Heart left ventricle (tissue), 16 donors: Measurements from ENCODE around the gene ZNF223. TPM values are rescaled to one million over a fixed set of nuclear protein-coding genes. Genes with fewer than 3 reads are reported as not detected.

Experiments used
- ATAC-seq, 4 donors: fragments of 200-7000 bp; cut with Tn5 transposase; one replicate each; pipeline ENCODE4 v1.9.1; 2020 to 2022; ENCODE audit warnings: moderate library complexity in 4 of 4, mild to moderate bottlenecking in 3 of 4, moderate number of reproducible peaks in 1 of 4
- DNase-seq, 5 donors: peaks; one replicate each; pipeline ENCODE4 v3.0.0-alpha.2; 2020
- H3K27ac ChIP-seq, 12 donors: fragments of 200-600 bp; sonication (generic) in 4 of 12; one replicate each; pipeline versions ENCODE4 v1.5.0 to v1.8.0; 2016 to 2022; ENCODE audit warnings: mild to moderate bottlenecking in 2 of 12
- H3K27me3 ChIP-seq, 9 donors: fragments of 200-600 bp; sonication (generic) in 2 of 9; one replicate each; pipeline versions ENCODE4 v1.5.1 to v1.8.0; 2016 to 2022; ENCODE audit warnings: mild to moderate bottlenecking in 3 of 9
- H3K36me3 ChIP-seq, 9 donors: fragments of 200-600 bp; sonication (generic) in 2 of 9; one replicate each; pipeline versions ENCODE4 v1.5.0 to v1.8.0; 2018 to 2022; ENCODE audit warnings: mild to moderate bottlenecking in 2 of 9
- H3K4me1 ChIP-seq, 12 donors: fragments of 200-600 bp; sonication (generic) in 4 of 12; one replicate each; pipeline versions ENCODE4 v1.5.0 to v1.8.0; 2016 to 2022; ENCODE audit warnings: mild to moderate bottlenecking in 3 of 12
- H3K4me3 ChIP-seq, 12 donors: fragments of 200-600 bp; sonication (generic) in 4 of 12; one replicate each; pipeline versions ENCODE4 v1.5.0 to v1.8.0; 2017 to 2022; ENCODE audit warnings: mild to moderate bottlenecking in 9 of 12, moderate library complexity in 4 of 12
- H3K9me3 ChIP-seq, 12 donors: fragments of 200-600 bp; sonication (generic) in 4 of 12; one replicate each; pipeline versions ENCODE4 v1.5.0 to v1.8.0; 2016 to 2022; ENCODE audit warnings: mild to moderate bottlenecking in 1 of 12
- POLR2A ChIP-seq, 2 donors: fragments of 450-650 bp; IDR thresholded peaks; one replicate each; pipeline ENCODE4 v1.6.1; 2017; ENCODE audit warnings: antibody characterized with exemption in 2 of 2, mild to moderate bottlenecking in 2 of 2, moderate library complexity in 2 of 2
- WGBS, 4 donors: extraction: QIAGEN DNeasy Blood & Tissue Kit in 2 of 4; methylation state at CpG; one replicate each; pipeline versions ENCODE4 v1.1.5 to v1.1.7; 2013 to 2018; 5-methylcytosine and 5-hydroxymethylcytosine counted together
- intact Hi-C, 10 donors: fragments of 100-400 bp; cut with DNase I; formaldehyde crosslinking; loops; one replicate each; pipeline versions ENCODE4 v1.11.1 to v1.14.2; 2022
- polyA plus RNA-seq, 2 donors: library from polyadenylated mRNA; stranded (reverse); fragments of 200-250 nt; gene quantifications; one replicate each; pipeline ENCODE4 v1.2.3, GENCODE V29; 2013
- total RNA-seq, 9 donors: library from RNA; depleted of rRNA in 2 of 9; stranded (reverse); fragments of >200 nt in 2 of 9; fragmentation: NEBNext Ultra II Directional in 3 of 9; extraction: Animal tissue kit (Norgen Biotek cat#: 25700) in 3 of 9; gene quantifications; one replicate each; pipeline versions ENCODE4 v1.1.0 to v1.2.4, GENCODE V29; 2016 to 2023
- TF ChIP-seq, protein P1 (sequence below), 12 donors: fragments of 200-600 bp; sonication (generic) in 4 of 12; IDR thresholded peaks; one replicate each; pipeline versions ENCODE4 v1.5.0 to v1.8.0; 2018 to 2022; ENCODE audit warnings: antibody characterized with exemption in 12 of 12, mild to moderate bottlenecking in 5 of 12
- donor health status: ischemic (EF 13 %, LVEDD 7.1; RV severe dilation, severe dysfunction).
- donor health status: healthy with polysubstance abuse.
- donor health status: DM: no; HTN: yes; CAD: no.
- donor health status: DM: no; HTN: no; CAD: no.
- donor health status: ischemic (EF 25% LVEDD 6.9; RV normal size, moderate dysfunction).
- donor health status: ischemic (EF 25% LVEDD 5.7; RV mildly dilated, moderate dysfunction).
- donor health status: healthy.
- donor health status: DM: yes; HTN: yes; CAD: no.
- donor health status: ischemic (EF 35%, LVEDD 5.7; RV mildly dilated, moderate dysfunction).
- donor health status: nonischemic (EF 11% LVEDD 7.7; RV severe dilation, severe dysfunction).
- donor health status: DM: yes; HTN: yes; CAD: no.
- donor health status: PGD.
- donor health status: ischemic (EF 29% LVEDD 5.4; RV normal size, mild dysfunction).
- donor health status: nonischemic (EF 23%, LVEDD 6.1; RV moderate dilation, normal function).

The ZNF223 gene
- total and polyA plus RNA-seq, 11 donors: 1.7 to 5.1 (median 3.2) TPM

DNA sequence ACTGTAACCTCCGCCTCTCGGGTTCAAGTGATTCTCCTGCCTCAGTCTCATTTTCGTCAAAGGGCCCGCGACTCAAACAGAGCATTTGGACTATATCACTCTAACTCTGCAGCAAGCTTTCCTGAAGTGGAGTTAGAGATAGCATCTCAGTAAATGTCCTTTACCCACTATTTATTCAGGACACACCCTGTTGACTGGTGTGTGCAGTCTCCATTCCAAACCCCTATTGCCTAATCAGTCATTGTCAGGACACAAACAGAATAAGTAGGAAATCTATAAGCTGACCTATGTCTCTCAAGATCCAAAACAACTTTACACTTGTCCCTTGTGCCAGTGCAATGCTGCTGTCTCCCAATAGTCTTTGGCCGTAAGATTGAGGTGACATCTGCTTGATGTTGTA is 25.2 kb upstream of the ZNF223 start:
- Histone ChIP-seq H3K27me3 (no peaks in the 10 kb centered on the region), H3K9me3 (peaks cover 0 to 48% (median 33%) of the 10 kb centered on the region in 12 donors), H3K4me3 (no peak overlapping the region), H3K4me1 (peaks cover 0 to 9% (median 4%) of the 10 kb centered on the region in 12 donors), H3K36me3 (peaks cover 2 to 51% (median 50%) of the 10 kb centered on the region in 9 donors), H3K27ac (no peak overlapping the region)
- ATAC-seq (no peak), DNase-seq (no peak)
- TF ChIP-seq, protein P1, sequence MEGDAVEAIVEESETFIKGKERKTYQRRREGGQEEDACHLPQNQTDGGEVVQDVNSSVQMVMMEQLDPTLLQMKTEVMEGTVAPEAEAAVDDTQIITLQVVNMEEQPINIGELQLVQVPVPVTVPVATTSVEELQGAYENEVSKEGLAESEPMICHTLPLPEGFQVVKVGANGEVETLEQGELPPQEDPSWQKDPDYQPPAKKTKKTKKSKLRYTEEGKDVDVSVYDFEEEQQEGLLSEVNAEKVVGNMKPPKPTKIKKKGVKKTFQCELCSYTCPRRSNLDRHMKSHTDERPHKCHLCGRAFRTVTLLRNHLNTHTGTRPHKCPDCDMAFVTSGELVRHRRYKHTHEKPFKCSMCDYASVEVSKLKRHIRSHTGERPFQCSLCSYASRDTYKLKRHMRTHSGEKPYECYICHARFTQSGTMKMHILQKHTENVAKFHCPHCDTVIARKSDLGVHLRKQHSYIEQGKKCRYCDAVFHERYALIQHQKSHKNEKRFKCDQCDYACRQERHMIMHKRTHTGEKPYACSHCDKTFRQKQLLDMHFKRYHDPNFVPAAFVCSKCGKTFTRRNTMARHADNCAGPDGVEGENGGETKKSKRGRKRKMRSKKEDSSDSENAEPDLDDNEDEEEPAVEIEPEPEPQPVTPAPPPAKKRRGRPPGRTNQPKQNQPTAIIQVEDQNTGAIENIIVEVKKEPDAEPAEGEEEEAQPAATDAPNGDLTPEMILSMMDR (IDR thresholded peaks at IDR 0.05): no peak
- TF ChIP-seq POLR2A (IDR thresholded peaks at IDR 0.05): no peak
- 95 to 99% (median 97%) methylated on average over 6 of the region's 6 CpGs for WGBS, 4 donors
- intact Hi-C loops: no loop called here

DNA sequence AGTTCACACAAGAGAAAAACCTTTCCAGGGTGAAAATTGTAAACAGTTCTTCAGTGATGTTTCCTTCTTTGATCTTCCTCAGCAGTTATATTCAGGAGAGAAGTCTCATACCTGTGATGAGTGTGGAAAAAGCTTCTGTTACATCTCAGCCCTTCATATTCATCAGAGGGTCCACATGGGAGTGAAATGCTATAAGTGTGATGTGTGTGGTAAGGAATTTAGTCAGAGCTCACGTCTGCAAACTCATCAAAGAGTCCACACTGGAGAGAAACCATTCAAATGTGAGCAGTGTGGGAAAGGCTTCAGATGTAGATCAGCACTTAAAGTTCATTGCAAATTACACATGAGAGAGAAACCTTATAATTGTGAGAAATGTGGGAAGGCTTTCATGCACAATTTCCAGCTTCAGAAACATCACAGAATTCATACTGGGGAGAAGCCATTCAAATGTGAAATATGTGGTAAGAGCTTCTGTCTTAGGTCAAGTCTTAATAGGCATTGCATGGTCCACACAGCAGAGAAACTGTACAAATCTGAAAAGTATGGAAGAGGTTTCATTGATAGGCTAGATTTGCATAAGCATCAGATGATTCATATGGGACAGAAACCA is 19.7 kb upstream of the ZNF223 start:
- H3K9me3 ChIP-seq: peaks cover 0 to 100% (median 75%) of the 10 kb centered on the region in 12 donors
- no peaks in the 10 kb centered on the region for H3K4me1 ChIP-seq
- 92 to 96% (median 94%) methylated on average over 1 of the region's 1 CpG for WGBS, 4 donors
- no peak overlapping the region for H3K27ac ChIP-seq
- no peak overlapping the region for H3K4me3 ChIP-seq
- TF ChIP-seq, protein P1 (IDR thresholded peaks at IDR 0.05): no peak
- no peak for TF ChIP-seq POLR2A (IDR thresholded peaks at IDR 0.05)
- ATAC-seq (no peak), DNase-seq (no peak)
- intact Hi-C loops: no loop called here
- H3K27me3 ChIP-seq: no peaks in the 10 kb centered on the region
- H3K36me3 ChIP-seq: peaks cover 13 to 65% (median 57%) of the 10 kb centered on the region in 9 donors

GRCh38 chr19:44042147-44042546 is 9.7 kb upstream of the ZNF223 start:
- TF ChIP-seq, protein P1 (IDR thresholded peaks at IDR 0.05): no peak
- TF ChIP-seq POLR2A (IDR thresholded peaks at IDR 0.05): no peak
- ATAC-seq: no peak
- H3K27ac ChIP-seq: no peak overlapping the region
- WGBS, 4 donors: 72 to 82% (median 80%) methylated on average over 2 of the region's 2 CpGs
- no peaks in the 10 kb centered on the region for H3K36me3 ChIP-seq
- peaks cover 0 to 56% (median 11%) of the 10 kb centered on the region in 12 donors for H3K9me3 ChIP-seq
- H3K4me1 ChIP-seq: no peaks in the 10 kb centered on the region
- intact Hi-C loops: no loop called here
- DNase-seq: no peak
- no peak overlapping the region for H3K4me3 ChIP-seq
- peaks cover 0 to 28% (median 0%) of the 10 kb centered on the region in 9 donors for H3K27me3 ChIP-seq

GRCh38 chr19:44050740-44051649 is 841 bp upstream of the ZNF223 start:
- no peak for DNase-seq
- TF ChIP-seq, protein P1 (IDR thresholded peaks at IDR 0.05): no peak
- TF ChIP-seq POLR2A (IDR thresholded peaks at IDR 0.05): no peak
- H3K4me3 ChIP-seq: peak overlapping the region; percentile 64 to 85 (median 74)
- peak overlapping the region in 7 of 12 donors; percentile 8 to 79 (median 70) for H3K27ac ChIP-seq
- H3K27me3 ChIP-seq: peaks cover 0 to 31% (median 5%) of the 10 kb centered on the region in 9 donors
- WGBS, 4 donors: 6 to 15% (median 10%) methylated on average over 21 of the region's 21 CpGs
- intact Hi-C loops: loop anchor here in 4 of 10 donors (1.0 to 10.0 kb wide), 5 partner anchors 43 to 66 kb away; partner anchors contain the start of genes ZNF230 (in 2 of the 4), ZNF155 (in 1 of the 4), ZNF224 (in 1 of the 4) and ZNF225 (in 1 of the 4)
- peak in 2 of 4 donors; percentile 6 to 28 for ATAC-seq
- H3K9me3 ChIP-seq: peaks cover 0 to 12% (median 0%) of the 10 kb centered on the region in 12 donors
- peaks cover 0 to 11% (median 6%) of the 10 kb centered on the region in 9 donors for H3K36me3 ChIP-seq
- peaks cover 0 to 21% (median 13%) of the 10 kb centered on the region in 12 donors for H3K4me1 ChIP-seq
